Stomach (tissue), 9 donors: Measurements from ENCODE around the gene TLR6. TPM values are rescaled to one million over a fixed set of nuclear protein-coding genes. Genes with fewer than 3 reads are reported as not detected.

Source experiments
- DNase-seq, 2 donors: peaks; one replicate each; pipeline versions ENCODE4 v3.0.0 to v3.0.0-alpha.2; 2013 to 2019
- H3K27ac ChIP-seq, 5 donors: fragments of 200-600 bp in 4 of 5; sonication (generic) in 4 of 5; one replicate each; pipeline ENCODE4 v1.5.1; 2013 to 2019; ENCODE audit warnings: mild to moderate bottlenecking in 1 of 5, moderate library complexity in 1 of 5
- H3K27me3 ChIP-seq, 3 donors: fragments of 200-600 bp; sonication (generic); one replicate each; pipeline ENCODE4 v1.5.1; 2017 to 2019; ENCODE audit warnings: mixed run types in 1 of 3
- H3K36me3 ChIP-seq, 4 donors: fragments of 200-600 bp; sonication (generic); 1 replicate in 3 of 4; 2 replicates in 1 of 4; pipeline ENCODE4 v1.5.1; 2016 to 2019
- H3K4me1 ChIP-seq, 4 donors: fragments of 200-600 bp; sonication (generic); one replicate each; pipeline ENCODE4 v1.5.1; 2016 to 2019
- H3K4me3 ChIP-seq, 4 donors: fragments of 200-600 bp; sonication (generic) in 3 of 4; one replicate each; pipeline ENCODE4 v1.5.1; 2016 to 2019; ENCODE audit warnings: mild to moderate bottlenecking in 1 of 4
- H3K9me3 ChIP-seq, 4 donors: fragments of 200-600 bp; sonication (generic); one replicate each; pipeline ENCODE4 v1.5.1; 2016 to 2019
- EP300 ChIP-seq: sonication (generic); formaldehyde crosslinking; IDR thresholded peaks from one replicate; pipeline ENCODE4 v1.6.1; 2017; ENCODE audit warnings: antibody characterized with exemption
- POLR2A ChIP-seq, 4 donors: fragments of 450-650 bp; IDR thresholded peaks; one replicate each; pipeline ENCODE4 v1.6.1; 2016; ENCODE audit warnings: antibody characterized with exemption in 4 of 4, control low read depth in 2 of 4, mild to moderate bottlenecking in 1 of 4, moderate library complexity in 1 of 4
- POLR2AphosphoS5 ChIP-seq, 3 donors: sonication (generic); formaldehyde crosslinking; IDR thresholded peaks; one replicate each; pipeline ENCODE4 v1.6.1; 2016; ENCODE audit warnings: antibody characterized with exemption in 3 of 3
- WGBS, 5 donors: extraction: QIAGEN DNeasy Blood & Tissue Kit in 3 of 5; methylation state at CpG; one replicate each; pipeline versions ENCODE4 v1.1.5 to v1.1.7; 2013 to 2018; 5-methylcytosine and 5-hydroxymethylcytosine counted together
- intact Hi-C: fragments of 100-400 bp; cut with DNase I; formaldehyde crosslinking; loops from one replicate; pipeline ENCODE4 v1.15.1; 2023; ENCODE audit warnings: low total_unique reads
- polyA plus RNA-seq, 3 donors: library from polyadenylated mRNA; stranded (reverse); fragments of 200-250 nt; gene quantifications; one replicate each; pipeline ENCODE4 v1.2.3, GENCODE V29; 2013
- total RNA-seq, 5 donors: library from RNA; depleted of rRNA; stranded (reverse); fragments of >200 nt; gene quantifications; one replicate each; pipeline versions ENCODE4 v1.1.0 to v1.2.3, GENCODE V29; 2014 to 2016
- TF ChIP-seq, protein P1 (sequence below), 7 experiments: fragments of 450-650 bp in 4 of 7; fragments of 200-600 bp in 3 of 7; sonication (generic) in 3 of 7; IDR thresholded peaks; one replicate each; pipeline ENCODE4 v1.5.1; 2016 to 2019; ENCODE audit warnings: antibody characterized with exemption in 7 of 7, control low read depth in 2 of 7, mild to moderate bottlenecking in 1 of 7
- donor health status: healthy with polysubstance abuse.
- donor health status: Bipolar disorder and iron deficiency.
- donor health status: healthy.

TLR6 gene
- total and polyA plus RNA-seq, 8 donors, result 0.19 to 29.0 (median 1.9) TPM; not detected in 2

GRCh38 chr4:38876636-38877035, 20.0 kb upstream of the TLR6 start:
- Histone ChIP-seq H3K27ac (no peak overlapping the region), H3K9me3 (no peaks in the 10 kb centered on the region), H3K36me3 (peaks cover 13 to 52% (median 39%) of the 10 kb centered on the region in 4 donors), H3K27me3 (no peaks in the 10 kb centered on the region), H3K4me1 (peaks cover 13 to 55% (median 33%) of the 10 kb centered on the region in 4 donors), H3K4me3 (no peak overlapping the region)
- DNase-seq, result no peak
- intact Hi-C loops, result no loop called here
- no peak for TF ChIP-seq POLR2AphosphoS5 (IDR thresholded peaks at IDR 0.05)
- TF ChIP-seq POLR2A (IDR thresholded peaks at IDR 0.05), result no peak
- no peak for TF ChIP-seq EP300
- TF ChIP-seq, protein P1, sequence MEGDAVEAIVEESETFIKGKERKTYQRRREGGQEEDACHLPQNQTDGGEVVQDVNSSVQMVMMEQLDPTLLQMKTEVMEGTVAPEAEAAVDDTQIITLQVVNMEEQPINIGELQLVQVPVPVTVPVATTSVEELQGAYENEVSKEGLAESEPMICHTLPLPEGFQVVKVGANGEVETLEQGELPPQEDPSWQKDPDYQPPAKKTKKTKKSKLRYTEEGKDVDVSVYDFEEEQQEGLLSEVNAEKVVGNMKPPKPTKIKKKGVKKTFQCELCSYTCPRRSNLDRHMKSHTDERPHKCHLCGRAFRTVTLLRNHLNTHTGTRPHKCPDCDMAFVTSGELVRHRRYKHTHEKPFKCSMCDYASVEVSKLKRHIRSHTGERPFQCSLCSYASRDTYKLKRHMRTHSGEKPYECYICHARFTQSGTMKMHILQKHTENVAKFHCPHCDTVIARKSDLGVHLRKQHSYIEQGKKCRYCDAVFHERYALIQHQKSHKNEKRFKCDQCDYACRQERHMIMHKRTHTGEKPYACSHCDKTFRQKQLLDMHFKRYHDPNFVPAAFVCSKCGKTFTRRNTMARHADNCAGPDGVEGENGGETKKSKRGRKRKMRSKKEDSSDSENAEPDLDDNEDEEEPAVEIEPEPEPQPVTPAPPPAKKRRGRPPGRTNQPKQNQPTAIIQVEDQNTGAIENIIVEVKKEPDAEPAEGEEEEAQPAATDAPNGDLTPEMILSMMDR (IDR thresholded peaks at IDR 0.05), result no peak
- WGBS, 5 donors, result 65 to 88% (median 80%) methylated on average over 2 of the region's 2 CpGs

- WGBS, 5 donors, result 60 to 81% (median 71%) methylated on average over 5 of the region's 5 CpGs
- no peak overlapping the region for H3K4me3 ChIP-seq
Observed at GRCh38 chr4:38873290-38873944, 16.8 kb upstream of the TLR6 start.

DNA sequence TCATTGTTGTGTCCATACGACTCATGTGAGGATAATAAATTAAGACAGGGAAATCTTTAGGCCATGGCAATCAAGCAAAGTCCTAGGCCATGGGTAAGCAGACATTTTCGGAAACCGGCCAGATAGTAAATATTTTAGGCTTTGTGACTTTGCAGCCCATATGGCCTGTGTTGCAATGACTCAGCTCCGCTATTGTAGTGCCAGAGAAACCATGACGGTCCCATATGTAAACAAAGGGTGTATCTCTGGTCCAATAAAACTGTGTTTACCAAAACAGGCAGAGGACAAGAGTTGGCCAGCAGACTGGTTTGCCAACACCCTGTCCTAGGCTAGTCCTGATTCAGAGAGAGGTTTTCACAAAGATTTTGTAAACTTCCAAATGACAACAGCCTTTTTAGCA, 16.0 kb upstream of the TLR6 start:
- Histone ChIP-seq H3K36me3 (peaks cover 0 to 21% (median 4%) of the 10 kb centered on the region in 4 donors), H3K27me3 (no peaks in the 10 kb centered on the region), H3K4me3 (no peak overlapping the region), H3K9me3 (no peaks in the 10 kb centered on the region), H3K27ac (peak overlapping the region in 4 of 5 donors; percentile 58 to 98 (median 70)), H3K4me1 (peaks cover 25 to 72% (median 54%) of the 10 kb centered on the region in 4 donors)
- TF ChIP-seq, protein P1 (IDR thresholded peaks at IDR 0.05), result no peak
- TF ChIP-seq EP300, result no peak
- peak in 1 of 3 donors; percentile 77 for TF ChIP-seq POLR2AphosphoS5 (IDR thresholded peaks at IDR 0.05)
- no peak for TF ChIP-seq POLR2A (IDR thresholded peaks at IDR 0.05)
- 45 to 60% (median 53%) methylated on average over 5 of the region's 5 CpGs for WGBS, 5 donors
- intact Hi-C loops, result no loop called here
- peak; percentile 38 to 42 for DNase-seq

More at GRCh38 chr4:38873290-38873944, 16.8 kb upstream of the TLR6 start:
- Histone ChIP-seq H3K27me3 (no peaks in the 10 kb centered on the region), H3K9me3 (no peaks in the 10 kb centered on the region), H3K27ac (peak overlapping the region in 4 of 5 donors; percentile 58 to 98 (median 70)), H3K4me1 (peaks cover 24 to 79% (median 51%) of the 10 kb centered on the region in 4 donors), H3K36me3 (peaks cover 0 to 27% (median 9%) of the 10 kb centered on the region in 4 donors)
- TF ChIP-seq POLR2AphosphoS5 (IDR thresholded peaks at IDR 0.05), result no peak
- TF ChIP-seq, protein P1 (IDR thresholded peaks at IDR 0.05), result no peak
- TF ChIP-seq EP300, result no peak
- no peak for TF ChIP-seq POLR2A (IDR thresholded peaks at IDR 0.05)
- intact Hi-C loops, result no loop called here
- DNase-seq, result no peak

- Histone ChIP-seq H3K36me3 (peaks cover 0 to 13% (median 2%) of the 10 kb centered on the region in 4 donors), H3K27me3 (no peaks in the 10 kb centered on the region), H3K9me3 (no peaks in the 10 kb centered on the region), H3K4me3 (no peak overlapping the region), H3K27ac (peak overlapping the region in 4 of 5 donors; percentile 58 to 98 (median 70)), H3K4me1 (peaks cover 30 to 80% (median 60%) of the 10 kb centered on the region in 4 donors)
- TF ChIP-seq EP300 (no peak), POLR2A (IDR thresholded peaks at IDR 0.05) (no peak), POLR2AphosphoS5 (IDR thresholded peaks at IDR 0.05) (no peak)
- TF ChIP-seq, protein P1 (IDR thresholded peaks at IDR 0.05), result no peak
- intact Hi-C loops, result no loop called here
- 85 to 96% (median 87%) methylated on average over 1 of the region's 1 CpG for WGBS, 5 donors
- no peak for DNase-seq
Observed at GRCh38 chr4:38871593-38871992, 15.0 kb upstream of the TLR6 start.
